ENCODE results near the gene LDLRAD4.

The LDLRAD4 gene

DNA sequence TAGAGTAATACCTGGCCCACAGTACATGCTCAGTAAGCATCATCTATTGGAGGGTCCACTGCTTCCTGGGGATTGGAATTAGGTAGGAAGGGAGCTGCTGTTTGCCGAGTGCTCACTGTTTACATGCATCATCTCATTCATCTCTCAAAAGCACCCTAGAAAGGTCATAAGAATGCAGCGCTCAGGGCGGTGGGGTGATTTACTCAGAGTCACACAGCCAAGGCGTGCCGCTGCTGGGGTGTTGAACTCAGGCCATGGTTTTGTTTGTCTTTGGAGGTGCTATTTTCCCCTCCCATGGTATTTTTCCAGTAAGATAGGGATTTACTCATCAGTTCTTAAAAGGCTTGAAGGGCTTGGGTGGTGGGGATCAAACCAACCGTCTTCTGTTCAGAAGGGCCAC is 227.5 kb downstream of the LDLRAD4 start:
- DNase-seq (ENCODE audit: low read depth in 3 of 3), result no peak

DNA sequence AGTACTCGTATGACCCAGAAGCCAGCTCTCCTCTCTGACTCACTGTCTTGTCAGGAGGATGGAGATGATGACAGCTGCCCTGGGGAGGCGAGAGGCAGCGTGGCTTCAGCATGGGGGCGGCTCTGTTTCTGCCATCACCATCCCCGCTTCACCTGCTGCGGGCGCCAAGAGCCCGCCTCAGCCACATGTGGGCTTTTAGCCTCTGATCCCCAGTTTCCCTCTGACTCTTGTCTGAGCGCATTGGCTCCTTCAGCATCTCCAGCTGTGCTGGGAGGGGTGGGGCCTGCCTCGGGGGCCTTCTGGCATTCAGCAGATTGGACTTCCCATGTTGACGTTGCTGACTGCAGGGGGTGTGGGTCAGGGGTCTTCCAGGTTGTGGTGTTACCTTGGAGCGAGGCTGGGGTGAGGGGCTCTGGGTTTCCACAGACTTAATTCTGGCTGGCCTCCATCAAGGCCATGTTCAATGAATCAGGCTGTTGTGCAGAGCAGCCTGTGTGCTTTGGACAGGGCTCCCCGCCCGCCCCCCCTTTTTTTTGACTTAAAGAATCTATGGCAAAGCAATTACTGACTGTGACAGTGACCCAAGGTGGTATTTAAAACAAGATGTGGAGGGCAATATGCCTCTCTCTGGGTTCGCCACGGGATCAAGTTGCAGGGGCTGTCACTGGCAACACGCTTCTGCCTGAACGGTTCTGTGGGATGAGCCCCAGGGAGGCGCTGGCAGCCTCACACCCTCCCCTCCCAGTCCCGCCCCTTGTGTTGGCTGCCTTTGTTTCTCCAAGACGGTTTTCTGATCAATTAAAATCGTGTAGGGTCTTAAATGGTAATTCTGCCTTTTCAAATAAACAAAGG is 228.3 kb downstream of the LDLRAD4 start:
- DNase-seq (ENCODE audit: low read depth in 3 of 3), result peak in 1 of 3 experiments; percentile 45

DNA sequence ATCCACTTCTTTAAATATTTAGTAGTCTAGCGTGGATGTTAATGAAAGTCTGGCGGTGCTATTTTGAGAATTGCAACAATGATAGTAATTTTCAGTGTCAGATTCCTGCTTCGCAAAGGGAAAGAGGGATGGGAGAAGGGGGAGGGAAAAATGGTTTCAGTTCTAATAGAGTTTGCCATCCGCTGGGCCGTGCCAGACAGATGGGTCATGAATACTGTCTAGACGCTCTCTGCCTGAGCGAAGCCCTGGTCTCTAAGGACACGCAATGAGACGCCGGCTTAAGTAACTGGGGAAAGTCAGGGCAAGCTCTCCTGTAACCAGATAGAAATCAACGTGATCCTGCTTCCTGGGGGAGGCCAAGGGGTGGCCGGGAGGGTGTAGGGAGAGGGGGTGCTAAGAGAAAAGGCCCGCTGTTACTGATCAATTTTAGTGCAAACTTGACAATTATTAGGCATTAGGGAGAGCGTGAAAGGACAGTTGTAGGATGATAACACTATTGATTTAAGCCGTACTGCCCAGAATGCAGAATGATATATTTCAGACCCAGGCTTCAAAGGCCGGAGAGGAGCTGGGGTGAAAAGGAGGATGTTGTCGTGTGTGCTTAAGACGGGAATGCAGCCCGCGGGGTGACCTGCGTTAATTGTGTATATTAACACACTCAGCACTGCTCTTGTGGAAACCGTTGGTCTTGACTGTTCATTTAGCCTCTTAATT is 229.2 kb downstream of the LDLRAD4 start:
- no peak for DNase-seq (ENCODE audit: low read depth in 3 of 3)

DNA sequence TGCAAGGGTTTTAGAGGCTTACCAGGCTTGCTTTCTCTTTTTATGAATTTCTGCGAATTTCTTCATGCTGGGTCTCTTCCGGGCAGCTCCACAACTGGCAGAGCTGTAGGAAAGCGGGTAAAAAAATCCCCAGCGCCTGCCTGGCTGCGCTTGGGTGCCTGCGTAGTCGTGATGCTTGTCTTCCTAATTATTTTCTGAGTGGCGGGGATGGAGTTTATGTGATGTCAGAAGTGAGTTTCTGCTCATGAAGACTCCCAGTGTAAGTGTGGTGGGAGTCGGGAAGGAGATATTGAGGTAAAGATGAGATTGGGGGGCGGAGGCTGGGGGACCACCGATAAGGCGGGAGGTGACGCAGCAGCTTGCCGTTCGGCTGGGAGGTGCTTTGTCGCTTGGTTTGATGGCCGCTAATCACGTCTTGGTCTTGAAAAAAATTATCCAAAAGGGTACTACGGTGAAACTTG is 229.8 kb downstream of the LDLRAD4 start:
- no peak for DNase-seq (ENCODE audit: low read depth in 3 of 3)

DNA sequence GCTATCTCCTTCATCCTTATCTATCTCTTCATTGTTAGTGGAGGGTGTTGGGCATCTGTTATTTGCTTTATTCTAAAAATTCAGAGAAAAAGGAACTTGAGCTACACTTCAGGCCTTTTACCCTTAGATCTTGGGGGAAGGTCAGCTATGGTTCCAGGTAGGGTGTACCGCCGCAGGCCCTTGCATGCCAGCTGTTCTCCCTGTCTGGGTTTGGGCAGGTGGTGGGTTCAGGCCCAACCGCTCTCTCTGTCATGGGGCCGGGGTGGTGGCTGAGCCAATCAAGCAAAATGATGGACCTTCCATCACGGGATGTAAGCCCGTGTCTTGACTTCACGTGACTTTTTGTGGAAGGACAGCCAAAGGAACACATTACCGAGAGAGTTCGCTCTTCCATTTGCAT is 231.1 kb downstream of the LDLRAD4 start:
- no peak for DNase-seq (ENCODE audit: low read depth in 3 of 3)

DNA sequence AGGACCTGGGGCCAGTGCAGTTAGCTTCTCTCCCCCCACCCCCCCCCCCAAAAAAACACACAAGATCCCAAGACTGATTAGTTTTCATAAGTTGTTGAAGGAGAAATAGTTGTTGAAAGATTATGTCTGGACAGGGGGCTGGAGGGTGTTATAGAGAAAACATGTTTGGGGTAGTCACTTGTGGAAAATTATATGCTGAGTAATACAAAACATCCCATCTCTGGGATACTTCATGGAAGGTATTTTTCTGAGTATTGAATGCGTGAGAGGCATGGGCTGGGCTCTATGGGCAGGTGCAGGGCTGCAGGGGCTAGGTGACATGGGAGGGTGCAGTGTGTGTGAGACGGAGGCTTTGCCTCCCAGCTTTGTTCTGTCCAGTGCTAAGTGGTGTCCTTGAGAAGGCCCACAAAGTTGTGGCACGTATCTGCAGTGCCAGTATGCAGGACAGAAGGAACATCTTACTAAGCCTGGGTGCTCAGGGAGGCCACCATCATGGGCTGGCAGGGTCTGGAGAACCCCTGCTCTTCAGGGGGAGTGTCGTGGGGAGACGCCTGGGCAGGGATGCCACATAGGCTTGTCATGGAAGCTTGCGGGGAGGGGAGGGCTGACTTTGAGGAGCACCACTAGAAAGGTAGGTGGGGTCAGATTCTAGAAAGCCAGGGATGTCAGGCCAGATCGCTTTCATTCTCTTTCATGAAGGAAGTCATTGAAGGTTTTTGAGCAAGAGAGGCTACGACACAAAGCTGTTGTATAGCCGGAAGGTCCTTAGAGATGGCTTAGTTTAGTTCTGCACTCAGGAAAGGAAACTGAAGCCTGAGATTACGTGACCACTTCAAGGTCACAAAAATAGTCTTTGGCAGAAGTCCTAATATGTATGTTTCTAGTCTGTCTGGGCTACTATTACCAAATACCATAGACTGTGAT is 232.0 kb downstream of the LDLRAD4 start:
- DNase-seq (ENCODE audit: low read depth in 3 of 3), result no peak

DNA sequence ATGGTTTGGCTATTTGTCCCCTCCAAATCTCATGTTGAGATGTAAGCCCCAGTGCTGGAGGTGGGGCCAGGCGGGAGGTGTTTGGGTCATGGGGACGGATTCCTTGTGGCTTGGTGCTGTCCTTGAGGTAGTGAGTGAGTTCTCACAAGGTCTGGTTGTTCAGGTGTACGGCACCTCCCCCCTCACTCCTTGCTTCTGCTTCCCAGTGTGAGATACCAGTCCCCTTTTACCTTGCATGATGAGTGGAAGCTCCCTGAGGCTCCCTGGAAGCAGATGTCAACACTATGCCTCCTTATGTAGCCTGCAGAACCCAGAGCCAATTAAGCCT is 232.6 kb downstream of the LDLRAD4 start:
- DNase-seq (ENCODE audit: low read depth in 3 of 3), result no peak

DNA sequence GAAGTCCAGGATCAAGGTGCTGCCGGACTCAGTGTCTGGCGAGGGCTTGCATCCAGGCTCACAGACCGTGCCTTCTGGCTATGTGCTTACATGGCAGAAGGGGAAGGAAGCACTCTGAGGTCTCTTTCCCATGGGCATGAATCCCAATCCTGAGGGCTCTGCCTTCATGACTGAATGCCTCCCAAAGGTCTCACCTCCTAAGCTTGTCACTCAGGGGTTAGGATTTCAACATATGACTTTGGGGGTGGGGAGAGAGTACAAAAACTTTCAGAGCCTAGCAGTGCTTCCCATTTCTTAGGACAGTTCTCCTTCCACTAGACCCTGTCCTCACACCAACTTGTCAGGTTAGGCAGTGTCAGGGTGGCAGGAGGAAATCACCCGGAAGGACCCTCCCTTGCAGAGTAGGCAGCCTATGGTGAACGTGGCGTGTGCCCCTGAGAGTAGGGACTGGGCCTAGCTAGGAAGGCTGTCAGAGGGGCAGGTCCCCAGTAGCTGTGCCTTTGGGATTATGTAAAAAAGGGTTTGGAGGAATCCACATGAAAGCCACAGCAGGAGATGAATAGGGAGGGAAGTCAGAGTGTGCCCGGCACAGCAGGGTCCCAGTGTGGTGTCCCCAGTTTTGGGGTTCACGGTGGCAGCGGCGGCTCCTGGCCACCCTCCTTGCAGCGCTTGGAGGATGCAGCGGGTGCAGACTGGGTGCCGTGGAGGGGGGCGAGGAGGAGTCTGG is 233.3 kb downstream of the LDLRAD4 start:
- no peak for DNase-seq (ENCODE audit: low read depth in 3 of 3)

DNA sequence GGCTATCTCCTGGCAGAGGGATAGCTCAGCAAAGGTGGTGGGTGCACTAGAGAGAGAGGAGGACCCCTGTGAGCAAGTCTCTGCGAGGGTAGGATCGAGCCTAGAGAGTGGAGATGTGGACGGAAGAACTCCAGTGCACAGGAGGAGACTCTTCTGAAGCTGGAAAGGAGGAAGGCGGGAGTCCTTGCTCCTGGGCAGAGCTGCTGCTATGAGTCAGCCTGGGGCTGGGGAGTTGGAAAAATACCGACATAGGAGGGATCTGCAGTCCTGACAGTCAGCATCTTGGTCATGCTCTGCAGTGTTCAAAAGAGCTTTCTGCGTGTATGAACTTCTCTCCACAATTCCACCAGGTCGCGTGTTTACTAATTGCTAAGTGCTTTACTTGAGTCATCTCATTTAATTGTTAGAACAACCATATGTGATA is 233.8 kb downstream of the LDLRAD4 start:
- DNase-seq (ENCODE audit: low read depth in 3 of 3), result no peak

DNA sequence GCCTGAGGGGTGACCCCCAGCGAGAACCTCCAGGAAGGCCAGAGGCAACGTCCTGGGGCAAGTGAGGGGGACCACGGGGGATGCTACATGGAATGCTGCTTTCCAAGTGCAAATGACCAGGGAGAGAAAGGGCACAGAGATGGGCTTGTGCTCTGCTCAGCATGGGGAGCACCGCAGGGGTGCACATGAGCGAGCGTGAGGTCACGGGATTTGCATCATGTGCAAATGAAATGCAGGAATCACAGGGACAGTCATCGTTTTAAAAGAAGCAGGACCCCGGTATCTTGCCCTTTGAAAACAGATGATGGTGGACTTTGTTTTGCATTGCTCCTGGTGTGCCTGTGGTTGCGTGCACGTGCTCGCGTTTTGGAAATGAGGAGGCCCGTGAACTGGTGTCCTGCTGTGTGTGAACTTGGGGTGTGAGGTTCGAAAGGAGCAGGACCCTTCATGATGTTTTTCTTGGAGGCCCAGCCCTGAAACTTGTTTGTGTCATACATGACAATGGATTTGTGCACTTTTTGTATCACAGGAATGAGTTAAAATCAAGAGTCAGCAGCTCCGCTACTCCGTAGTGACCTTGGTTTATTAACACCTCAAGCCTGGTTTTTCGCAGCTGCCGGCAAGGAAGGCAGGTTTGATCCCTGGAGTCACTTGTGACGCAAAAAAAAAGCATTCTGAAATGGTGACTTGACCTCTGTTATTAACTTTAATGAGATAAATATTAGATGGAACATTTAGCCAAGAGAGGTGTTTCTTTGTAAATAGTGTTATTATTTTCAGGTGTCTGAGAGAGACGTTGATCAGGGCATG is 234.5 kb downstream of the LDLRAD4 start:
- DNase-seq (ENCODE audit: low read depth in 3 of 3), result no peak

DNA sequence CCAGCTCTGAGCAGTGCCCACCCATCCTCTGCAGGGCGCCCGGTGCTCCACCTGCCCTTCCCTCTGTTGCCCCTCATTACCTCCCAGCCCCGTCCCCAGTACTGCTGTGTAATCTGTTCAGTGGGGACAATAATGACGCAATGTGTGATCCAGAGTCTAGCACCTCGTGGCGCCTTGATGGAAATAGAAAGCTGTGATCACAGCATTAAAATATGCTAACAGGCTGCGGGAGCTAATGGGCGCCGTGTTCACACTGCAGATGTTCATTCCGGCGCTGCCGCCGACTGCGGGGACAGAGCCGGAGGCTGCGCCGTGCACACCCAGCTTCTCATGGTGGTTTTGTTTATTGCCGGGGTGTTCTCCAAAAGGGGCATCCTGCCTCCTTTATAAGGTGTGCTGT is 235.2 kb downstream of the LDLRAD4 start:
- DNase-seq (ENCODE audit: low read depth in 3 of 3), result no peak

DNA sequence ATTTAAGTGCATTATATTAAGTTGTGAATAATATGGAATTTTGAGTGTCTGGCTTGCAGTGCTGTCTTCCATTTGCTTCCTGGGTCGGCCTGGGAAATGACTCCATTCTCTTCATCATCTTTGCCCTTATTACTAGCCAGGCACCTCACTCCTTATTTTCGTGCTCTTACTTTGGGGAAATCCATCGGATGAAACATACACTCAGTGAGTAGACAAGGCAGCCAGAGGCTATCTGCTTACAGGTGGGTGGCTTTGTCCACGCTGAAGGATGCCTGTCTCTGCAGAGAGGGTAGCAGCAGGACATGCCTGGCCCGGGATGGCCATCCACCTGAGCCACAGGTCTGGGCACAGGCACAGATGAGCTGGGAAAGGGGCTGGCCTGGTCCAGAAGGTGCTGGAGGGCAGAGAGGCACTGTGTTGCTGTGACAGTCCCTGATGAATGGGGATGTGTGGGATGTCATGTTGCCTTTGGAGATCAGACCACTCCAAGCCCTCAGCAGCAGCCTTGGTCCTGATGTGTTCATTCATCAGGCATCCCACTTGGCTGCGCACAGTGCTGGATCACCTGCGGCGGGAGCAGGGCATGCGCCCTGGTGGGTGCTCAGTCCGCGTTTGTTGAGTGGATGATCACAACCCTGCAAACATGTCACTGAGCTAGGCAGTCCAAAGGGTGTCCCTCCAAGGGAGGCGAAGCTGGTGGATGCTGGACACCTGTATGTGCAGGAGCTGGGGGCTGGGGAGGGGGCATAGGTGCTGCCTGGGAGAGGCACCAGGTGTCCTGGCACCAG is 236.0 kb downstream of the LDLRAD4 start:
- no peak for DNase-seq (ENCODE audit: low read depth in 3 of 3)

DNA sequence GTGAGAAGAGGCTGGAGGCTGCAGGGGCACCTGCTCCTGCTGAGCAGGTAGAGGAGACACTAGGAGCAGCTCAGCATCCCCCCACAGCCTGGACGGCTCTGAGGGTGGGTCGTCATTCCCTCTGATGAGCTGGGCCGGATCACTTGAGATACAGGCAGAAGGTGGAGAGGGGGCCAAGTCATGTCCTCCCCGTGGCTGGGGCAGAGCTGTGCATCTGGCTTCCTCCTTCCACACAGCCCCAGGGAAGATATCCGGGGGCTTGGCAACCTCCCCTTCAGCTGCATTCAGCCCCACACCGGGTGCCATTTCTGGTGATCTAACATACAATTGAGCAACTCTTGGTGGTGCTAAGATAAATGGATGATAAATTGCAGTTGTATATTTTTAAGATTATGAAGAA is 236.9 kb downstream of the LDLRAD4 start:
- DNase-seq (ENCODE audit: low read depth in 3 of 3), result no peak

DNA sequence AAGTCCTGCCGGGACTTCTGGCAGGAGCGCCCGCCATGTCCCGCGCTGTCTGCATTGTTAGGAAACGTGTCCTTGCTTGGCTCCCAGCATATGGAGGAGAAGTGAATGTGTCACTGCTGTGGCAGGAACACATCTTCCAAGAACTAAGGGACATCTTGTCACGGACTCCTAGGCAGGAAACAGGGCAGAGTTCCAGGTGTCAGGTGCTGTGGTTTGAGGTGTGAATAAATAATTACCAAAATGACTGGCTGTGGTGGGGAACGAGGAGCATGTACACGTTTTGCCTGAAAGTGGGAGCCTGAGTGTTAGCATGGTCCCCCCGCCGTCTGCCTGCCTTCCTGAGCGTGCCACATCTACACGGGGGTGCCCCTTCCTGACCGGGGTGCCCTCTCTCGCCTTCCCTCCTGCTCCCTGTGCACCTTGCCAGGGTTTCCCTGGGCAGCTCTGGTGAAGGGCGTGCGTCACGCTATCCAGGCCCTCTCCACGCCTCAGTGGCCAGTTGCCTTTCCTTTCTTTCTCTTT is 237.5 kb downstream of the LDLRAD4 start:
- peak in 2 of 3 experiments; percentile 11 to 53 for DNase-seq (ENCODE audit: low read depth in 3 of 3)

DNA sequence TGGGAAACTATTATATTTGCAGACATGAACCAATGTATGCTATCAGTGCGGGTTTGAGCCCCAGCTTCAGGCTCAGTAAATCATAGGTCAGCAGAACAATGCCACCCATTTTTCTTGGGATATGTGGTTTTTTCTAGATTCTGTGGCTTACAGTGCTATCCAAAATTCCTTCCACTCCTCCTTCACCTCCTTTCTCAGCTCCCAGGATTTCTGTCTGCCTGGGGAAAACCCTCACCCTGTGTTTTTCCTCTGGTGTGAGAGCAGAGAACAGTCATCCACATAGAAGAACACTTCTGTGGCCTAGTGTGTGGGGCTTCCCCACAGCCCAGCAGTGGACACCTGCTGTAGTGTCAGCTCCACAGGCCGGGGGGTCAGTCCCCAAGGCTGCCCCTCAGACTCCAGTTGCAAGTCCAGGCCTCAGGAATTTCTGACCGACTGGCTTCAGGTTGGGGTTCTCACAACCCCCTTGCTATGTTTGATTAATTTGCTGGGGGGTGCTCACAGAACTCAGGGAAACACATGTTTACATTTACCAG is 238.2 kb downstream of the LDLRAD4 start:
- DNase-seq (ENCODE audit: low read depth in 3 of 3), result no peak

DNA sequence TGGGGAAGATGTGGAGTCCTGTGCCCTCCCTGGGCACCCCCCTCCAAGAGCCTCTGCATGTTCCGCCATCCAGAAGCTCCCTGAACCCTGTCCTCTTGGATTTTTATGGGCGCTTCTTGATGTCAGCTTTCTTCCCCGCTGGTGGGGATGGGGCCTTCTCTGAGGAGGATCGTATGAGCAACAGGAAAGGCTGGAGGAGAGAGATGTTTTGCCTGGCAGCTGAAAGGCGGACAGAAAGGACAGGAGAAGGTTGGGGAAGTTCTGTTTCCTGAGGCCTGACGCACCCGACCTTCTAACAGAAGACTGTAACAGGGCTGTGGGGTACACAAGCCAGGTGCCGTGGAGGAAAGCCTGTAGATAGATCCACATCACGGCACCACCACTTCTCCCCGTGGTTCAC is 238.8 kb downstream of the LDLRAD4 start:
- DNase-seq (ENCODE audit: low read depth in 3 of 3), result no peak

DNA sequence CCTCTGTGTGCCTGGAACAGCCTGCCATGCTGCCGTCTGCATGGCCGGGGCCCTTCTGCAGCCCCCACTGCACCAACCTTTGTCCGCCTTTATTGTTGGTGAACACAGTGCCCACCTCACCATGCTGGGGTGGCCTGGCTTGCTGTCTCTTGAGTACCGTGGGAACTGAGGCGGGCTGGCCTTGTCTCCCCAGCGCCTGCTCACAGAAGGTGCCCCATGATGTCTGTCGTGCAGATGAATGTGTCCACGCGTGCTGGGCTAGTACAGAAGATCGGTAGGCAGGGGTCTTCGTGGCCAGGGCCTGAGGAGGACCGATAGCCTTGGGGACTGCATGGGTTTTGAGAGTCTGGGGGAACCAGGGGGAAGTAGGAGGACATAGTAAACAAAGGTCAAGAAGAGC is 242.4 kb downstream of the LDLRAD4 start:
- no peak for DNase-seq (ENCODE audit: low read depth in 3 of 3)

DNA sequence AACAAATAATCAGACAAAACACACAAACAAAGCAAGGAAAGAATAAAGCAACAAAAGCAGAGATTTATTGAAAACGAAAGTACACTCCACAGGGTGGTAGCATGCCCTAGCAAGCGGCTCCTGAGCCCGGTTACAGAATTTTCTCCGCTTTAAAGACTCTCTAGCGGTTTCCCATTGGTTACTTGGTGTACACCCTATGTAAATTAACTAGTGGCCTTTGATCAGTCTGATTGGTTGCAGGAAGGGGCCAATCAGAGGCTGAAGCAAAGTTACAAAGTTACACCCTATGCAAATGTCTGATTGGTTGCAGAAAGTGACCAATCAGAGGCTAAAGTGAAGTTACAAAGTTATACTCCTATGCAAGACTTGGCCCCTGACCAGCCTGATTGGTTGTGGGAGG is 242.9 kb downstream of the LDLRAD4 start:
- no peak for DNase-seq (ENCODE audit: low read depth in 3 of 3)

DNA sequence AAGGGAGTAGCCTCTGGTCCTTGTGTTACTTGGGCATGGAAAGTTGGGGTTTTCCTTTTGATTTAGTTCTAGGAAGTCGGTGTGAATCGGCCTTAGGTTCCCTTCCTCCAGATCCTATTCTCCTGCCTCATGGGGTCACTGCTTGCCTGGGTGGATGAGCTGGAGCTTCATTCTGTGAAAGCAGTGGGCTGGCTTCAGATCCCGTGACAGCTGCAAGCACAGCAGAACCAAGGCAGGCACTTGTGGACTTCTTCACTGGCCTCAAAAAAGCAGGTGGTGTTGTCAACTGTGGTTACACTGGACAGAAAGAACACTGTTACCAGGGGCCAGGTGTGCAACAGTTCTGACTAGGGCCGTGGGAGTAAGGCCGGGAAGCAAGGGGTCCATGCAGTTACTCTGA is 243.4 kb downstream of the LDLRAD4 start:
- no peak for DNase-seq (ENCODE audit: low read depth in 3 of 3)
